HG03432 (cell line): Measurements from ENCODE around the gene DUS1L.

Source experiments
- ATAC-seq: cut with Tn5 transposase; IDR thresholded peaks from one replicate; pipeline ENCODE4 v1.9.1; 2021; ENCODE audit warnings: mild to moderate bottlenecking, moderate library complexity; ENCODE audit not compliant: unreplicated experiment

The DUS1L gene

DNA sequence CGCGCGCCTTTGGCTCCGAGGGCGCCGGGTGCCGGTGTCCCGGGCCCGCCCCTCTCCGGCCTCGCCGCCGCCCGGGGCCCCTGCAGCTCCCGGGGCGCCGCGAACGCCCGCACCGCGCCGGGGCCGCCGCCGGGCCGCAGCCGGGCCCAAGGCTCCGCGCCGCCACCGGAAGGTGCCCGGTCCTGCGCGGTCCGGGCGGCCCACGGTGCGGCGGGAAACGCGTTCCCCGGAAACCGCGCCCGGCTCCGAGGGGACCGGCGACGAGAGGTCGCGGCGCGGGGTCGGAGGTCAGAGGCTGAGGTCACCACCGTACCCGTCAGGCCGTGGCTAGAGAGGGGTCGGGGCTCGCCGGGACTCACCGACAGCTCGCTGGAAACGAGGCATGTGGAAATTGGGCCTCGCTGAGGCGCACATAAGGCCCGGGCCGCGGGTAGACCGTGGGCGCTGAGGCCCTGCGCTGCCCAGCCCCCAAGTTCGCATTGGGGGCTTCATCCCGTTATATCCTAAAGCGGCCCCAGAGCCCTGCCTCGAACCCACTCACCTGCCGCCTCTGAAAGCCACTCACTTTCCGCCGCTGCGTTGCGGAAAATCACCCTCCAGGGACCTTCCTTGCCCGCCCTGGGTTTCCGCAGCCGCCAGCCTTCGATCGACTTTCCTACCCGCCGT is at the start of gene DUS1L:
TSS of gene DUS1L (minus strand) at position 167 of the 666 bp plus-strand sequence. CDS start 745 bp downstream, outside the sequence.
- peak; percentile 80 for ATAC-seq

DNA sequence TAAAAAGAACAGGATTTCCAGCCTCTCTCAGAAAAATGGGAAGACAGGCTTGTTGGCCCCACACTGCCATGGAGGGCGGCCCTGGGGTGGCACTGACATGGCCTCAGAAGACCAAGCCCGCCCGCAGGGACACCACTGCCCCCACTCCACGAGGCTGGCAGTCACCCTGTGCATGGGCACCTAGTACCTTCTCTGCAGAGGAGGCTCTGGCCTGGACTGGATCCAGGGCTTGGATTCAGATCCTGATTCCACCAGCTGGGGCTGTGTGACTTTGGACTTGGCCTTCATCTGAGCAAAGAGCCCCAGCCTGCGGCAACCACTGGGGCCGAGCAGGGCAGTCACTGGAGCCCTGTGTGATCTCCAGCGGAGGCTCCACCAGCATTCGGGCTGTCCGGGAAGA is 49.3 kb upstream of the DUS1L start:
- ATAC-seq, result no peak

DNA sequence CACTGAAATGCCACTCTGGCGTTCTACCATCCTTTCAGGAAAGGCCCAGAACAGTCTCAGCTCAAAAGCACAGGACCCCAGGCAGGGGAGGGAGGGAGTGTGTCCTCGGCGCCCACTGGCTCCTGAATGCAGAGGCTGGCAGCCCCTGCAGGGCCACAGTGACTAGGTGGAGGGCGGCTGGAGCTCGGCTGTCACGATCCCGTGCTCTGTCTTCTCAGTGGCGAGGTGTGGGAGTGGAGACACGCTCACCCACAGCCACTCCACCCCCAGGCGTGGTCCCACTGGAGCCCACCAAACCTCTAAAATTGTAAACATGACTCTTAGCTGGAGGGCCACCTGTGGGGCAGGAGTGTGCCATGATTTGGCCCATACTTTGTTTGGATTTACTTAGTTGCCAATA is 48.8 kb upstream of the DUS1L start:
- no peak for ATAC-seq

DNA sequence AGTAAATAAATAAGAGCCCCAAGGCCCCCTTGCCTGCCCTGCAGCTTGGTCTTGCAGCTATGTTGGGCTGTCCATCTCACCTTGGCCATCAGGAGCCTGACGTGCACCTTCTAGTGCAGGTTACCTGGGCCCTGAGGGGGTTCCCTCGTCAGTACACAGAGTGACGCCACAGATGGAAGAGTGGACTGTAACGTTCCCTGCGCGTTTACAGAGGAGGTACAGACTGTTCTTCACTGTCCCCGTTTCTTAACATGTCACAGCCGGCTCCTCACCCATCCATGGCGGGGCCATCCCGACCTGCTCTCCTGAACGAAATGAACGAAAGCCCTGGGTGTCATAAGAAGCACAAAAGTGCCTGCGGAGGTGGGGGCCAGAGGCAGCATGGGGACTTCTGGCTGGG is 48.3 kb upstream of the DUS1L start:
- ATAC-seq, result no peak

DNA sequence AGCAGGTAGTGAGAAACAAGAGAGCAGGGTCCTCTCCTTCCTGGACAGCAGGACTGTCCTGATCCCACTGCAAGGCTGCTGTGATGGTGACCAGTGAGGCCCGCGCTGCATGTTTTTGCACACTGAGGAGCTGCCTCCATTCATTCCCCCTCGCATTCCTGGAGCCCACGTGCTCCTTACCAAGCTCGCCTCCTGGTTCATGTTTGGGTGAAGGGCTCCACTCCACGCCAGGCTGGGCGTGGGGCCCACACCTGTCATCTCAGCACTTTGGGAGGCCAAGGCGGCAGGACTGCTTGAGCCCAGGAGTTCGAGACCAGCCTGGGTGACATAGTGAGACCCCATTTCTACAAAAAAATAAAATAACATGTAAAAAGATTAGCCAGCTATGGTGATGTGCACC is 47.8 kb upstream of the DUS1L start:
- no peak for ATAC-seq

DNA sequence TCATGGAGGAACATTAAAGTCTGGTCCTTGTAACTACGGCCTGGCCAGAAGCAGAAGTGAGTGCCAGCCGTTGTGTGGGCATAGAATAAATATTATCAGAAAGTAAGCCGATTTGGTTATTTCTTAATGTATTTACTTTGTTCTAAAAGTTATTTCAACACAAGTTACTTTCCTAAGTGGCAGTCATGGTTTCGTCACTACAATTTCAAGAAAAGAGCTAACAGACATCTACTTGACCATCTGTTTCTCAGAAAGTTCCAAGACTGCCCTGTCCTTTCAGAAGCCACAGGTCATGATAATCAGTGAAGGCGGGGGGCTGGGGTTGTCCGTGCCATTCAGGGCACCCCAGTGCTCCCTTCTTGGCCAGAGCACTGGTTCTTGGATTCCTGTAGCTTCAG is 47.3 kb upstream of the DUS1L start:
- no peak for ATAC-seq

DNA sequence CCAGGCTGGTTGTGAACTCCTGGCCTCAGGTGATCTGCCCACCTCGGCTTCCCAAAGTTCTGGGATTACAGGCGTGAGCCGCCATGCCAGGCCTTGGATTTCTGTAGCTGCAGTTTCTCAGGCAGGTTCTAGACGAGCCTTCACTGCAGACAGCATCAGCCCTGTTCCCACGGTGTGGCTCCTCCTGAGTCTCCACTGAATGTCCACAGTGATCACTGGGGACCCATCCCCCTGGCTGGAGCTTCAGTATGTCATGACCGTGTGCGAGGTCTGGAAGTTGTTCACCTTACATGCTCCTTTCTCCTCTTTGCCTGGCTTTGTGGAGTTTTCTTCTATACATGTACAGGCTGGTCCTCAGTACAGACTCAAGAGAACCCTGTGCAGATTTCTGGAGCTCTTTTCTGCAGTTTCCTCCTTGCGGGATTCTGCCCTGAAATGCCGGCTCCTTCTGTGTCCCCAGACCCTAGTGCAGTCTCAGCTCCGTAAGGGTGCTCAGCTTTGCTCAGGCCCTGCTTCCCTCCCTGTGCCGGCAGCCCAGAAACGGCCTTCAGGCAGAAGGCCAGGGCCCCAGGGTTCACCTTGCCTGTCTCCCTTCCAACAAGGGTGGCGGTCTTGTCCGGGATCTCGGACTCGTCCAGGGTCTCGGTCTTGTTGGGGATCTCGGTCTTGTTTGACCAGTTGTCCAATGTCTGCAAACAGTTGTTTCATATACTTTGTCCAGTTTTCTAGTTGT is 46.7 kb upstream of the DUS1L start:
- no peak for ATAC-seq

DNA sequence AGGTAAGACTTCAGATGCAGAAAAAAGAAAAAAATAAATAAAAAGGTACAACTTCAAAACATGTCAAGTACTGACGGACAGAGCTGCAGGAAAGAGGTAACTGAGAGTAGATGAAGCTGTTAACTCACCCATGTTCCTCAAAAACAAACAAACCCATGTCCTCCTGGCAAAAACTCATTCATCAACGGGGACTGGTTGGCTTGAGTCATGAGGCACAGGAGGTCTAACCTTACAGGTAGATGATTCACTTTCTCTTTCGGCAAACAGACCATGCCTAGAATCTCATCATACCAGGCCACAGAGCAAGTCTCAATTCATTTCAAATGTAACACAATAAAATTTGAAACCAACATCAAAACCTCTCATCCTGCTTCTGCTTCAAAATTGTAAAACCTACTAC is 44.7 kb upstream of the DUS1L start:
- ATAC-seq, result no peak

DNA sequence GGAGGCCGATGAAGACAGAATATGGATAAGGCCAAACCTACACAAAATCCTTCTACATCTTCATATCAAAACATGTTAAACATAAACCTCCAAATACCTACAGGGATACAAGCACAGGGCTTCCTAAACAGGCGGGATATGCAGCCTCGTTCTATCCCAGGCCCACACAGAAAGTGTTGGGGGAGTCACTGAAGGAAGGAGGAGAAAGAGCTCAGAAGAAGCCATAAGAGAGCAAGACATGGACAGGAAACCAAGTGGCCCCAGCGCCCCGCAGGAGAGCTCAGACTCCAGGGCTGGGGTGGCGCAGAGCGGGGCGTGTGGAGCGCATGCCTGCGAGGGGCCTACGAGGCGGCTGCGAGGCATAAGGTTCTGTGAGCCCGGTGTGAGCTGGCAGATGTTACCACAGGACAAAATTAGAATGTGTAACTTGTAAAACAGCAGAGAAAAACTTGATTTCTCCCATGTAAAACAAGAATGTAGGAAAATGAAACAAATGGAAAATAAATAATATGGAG is 43.4 kb upstream of the DUS1L start:
- no peak for ATAC-seq

DNA sequence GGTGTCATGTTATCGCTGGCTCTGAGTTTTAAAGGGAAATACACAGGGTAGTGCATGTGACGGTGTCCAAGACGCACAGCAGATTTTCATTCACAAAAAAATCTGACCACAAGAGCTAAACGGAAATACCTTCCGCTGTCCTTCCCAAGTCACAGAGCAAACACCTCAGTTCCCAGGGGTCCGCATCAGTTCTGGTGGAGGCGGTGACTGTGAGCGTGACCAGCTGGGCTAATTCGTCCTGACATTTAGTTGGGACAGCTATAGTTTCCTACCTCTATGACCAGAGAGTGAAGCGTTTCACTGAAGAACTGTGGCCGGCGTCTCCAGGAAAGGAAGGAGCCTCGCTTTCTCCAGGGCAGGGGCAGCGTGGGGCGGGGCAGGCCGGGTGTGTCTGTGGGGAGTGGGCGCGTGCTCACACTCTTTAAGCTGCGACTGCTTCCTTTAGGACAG is 42.9 kb upstream of the DUS1L start:
- no peak for ATAC-seq

DNA sequence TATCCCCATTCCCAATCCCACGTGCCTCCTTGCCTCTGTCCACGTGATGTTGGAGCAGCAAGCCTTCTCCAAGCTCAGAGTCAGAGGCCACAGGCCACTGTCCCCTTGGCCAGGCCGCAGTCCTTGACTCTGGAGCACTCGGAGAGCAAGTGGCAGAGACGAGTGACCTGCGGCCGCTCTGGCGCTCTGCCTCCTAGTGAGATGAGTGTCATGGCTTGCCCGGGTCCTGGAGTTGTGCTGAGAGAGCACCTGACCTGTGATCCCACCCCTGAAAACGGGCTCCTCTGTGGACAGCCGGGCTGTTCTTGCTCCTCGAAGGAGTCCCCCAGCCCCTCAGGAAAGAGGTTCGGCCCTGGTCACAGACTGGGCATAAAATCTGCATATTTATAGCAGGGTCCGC is 42.4 kb upstream of the DUS1L start:
- no peak for ATAC-seq

DNA sequence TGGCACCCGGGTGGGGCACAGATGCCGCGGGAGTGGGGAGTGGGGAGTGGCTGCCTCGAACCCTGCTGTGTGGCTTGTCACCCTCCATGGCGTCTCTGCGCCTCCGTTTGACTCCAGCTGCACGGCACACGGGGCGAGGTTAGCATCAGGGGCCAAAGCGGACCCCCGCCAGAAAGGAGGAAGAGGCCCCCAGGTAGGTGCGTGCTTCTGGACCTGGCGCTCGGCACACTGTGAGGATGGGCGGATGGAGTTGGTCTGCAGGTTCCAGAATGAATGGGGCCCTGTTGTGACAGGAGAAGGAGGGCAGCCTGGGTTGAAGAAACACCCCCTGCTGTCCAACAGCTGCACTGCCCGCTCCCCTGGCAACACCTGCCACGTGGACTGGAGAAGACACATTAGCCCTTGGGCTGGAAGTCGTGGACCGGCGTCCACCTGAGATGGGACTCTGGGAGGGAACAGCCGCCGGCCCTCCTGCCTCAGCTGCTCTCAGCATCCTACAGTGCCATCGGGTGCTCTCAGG is 41.8 kb upstream of the DUS1L start:
- no peak for ATAC-seq

DNA sequence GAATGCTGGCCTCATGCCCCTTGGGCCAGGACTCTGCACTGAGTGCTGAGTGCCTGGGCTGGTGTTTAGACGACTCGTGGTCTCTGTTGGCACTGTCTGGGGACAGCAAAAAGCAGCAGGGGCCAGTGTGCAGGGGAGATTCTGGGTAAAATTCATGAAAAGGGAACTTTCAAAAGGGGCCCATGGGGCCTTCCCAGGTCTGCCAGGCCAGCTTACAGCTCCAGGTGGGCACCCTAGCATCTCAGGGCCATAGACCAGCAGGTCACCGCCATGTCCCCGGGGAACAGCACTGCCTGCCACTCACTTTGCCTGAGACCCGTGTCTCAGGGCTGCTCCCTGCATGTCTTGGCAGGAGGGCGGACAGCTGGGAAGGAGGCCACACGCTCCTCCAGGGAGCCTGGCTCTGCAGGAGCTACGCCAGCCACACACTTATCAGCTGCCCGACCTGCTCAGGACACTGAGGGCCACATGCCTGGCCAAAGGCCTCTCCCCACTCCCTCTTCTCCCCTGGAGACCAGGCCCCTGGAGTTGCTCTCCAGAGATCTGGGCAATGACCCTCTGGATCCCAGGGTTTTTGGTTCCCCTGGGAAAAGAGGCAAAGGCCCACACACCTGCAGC is 41.2 kb upstream of the DUS1L start:
- no peak for ATAC-seq

DNA sequence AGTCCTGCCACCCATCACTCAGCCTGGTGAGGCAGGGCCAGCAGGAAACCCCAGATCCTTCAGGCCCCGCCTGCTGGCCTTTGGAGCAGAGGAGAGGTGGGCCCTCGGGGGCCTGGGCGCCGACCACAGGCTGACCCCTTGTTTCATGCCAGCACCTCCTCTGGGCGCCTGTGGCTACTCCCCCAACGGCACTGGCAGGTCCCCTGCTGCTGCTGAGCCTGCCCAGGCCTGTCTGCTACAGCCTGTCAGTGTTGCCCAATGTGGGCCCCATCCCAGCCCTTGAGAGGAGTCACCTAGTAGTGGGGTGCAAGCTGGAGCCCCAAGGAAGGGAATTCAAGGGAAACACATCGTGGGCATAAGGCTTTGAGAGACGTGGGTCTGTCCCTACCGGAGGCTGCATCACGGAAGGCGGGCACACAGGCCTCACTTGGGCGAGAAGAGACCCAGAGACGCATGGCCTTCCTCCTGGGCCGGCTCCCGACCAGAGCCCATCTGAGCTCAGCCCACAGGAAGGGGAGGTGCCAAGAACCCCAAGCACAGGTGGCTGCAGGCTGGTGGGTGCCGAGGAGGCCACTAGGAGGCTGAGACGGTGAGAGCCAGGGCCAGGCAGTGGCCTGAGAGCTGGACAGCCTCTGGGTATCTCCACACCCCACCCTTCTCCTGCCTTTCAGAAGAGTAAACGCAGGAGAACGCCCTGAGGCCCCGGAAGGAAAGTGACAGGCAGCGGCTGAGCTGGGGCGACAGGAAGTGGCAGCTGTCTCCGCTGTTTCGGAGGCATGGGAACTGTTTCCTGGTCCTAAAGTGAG is 40.5 kb upstream of the DUS1L start:
- ATAC-seq, result peak; percentile 77

DNA sequence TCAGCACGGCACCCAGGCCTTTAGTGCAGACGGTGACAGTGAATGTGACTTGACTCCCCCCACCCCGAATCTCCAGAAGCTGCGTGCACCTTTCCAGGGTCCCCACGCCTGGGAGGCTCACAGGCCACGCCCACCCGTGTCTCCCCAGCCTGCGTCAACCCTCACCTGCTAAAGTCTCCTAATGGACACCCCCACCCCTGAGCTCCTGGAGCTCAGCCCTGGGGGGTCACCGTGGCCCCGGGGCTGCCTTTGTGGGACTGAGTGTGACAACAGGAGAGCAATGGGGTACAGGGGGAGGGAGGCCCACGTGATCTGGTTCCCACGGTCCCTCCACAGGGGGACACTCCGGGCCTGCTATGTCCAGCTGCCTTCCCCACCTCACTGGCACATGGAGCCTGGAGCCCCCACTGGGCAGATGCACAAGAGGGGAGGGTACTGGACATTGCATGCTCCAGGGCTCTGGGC is 39.8 kb upstream of the DUS1L start:
- no peak for ATAC-seq

DNA sequence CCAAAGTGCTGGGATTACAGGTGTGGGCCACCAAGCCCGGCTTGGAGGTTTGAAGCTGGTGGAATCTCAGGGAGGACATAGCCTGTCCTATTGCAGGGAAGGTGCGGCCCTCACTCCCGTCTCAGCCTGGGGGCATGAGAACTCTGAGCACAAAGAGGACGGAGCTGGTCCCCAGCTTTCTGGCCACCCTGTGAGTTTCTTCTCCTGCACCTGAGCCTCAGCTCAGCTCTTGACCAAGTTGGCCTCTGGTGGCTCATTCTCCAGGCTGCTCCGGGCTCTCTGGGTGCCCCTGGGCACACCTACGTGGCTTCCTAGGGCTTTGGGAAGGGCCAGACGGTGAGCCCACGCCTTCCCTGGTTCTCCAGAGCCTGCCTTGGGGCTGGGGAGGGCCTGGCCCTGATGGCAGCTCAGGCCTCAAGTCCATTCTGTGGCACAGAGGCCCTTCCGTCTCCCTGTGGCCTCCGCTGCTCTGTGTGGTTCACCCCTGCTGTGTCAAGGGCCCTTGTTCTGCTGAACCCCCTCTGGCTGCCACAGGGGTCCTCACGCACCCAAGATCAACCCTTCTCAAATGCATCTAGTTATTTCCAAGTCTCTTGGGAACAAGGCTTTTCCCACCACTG is 39.3 kb upstream of the DUS1L start:
- ATAC-seq, result no peak

DNA sequence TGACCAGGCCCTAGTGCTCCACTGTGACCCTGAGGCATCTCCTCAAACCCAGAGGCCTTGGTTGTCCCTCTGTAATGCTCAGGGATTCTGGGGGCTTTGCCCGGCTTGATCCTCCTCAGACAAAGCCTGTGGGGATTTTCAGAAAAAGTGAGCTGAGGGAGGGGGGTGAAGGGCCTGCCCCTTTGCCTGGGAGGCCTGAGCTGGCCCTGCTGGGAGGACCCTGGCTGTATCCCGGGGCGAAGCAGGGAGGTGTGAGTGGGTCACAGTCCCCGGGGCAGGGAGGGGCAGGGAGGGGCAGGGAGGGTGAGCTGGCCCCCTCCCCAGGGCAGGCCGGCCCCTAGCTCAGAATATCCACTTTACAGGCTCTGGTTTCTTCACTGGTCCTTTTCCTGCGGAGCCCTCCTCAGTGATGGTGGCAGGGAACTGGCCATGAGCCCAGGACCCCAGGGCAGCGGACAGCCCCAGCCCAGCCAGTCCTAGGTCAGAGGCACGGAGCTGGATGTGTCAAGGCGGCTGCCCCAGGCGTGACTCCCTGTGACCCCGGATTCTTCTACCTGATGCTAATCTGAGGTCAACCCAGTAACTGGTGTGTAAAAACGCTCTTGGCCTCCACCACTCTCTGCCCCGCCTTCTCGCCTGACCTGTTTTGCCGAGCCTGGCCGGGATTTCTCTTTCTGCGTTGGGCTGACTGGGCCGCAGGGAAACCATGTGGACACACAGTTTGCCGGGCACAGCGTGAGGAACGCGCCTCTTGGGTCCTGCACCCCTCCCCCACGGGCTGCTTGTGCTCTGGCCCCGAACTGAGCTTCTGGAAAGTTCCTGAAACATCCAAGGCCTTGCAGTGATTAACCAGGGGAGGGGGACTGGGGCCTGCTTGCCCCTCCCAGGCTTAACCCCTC is 38.2 kb upstream of the DUS1L start:
- ATAC-seq, result no peak

DNA sequence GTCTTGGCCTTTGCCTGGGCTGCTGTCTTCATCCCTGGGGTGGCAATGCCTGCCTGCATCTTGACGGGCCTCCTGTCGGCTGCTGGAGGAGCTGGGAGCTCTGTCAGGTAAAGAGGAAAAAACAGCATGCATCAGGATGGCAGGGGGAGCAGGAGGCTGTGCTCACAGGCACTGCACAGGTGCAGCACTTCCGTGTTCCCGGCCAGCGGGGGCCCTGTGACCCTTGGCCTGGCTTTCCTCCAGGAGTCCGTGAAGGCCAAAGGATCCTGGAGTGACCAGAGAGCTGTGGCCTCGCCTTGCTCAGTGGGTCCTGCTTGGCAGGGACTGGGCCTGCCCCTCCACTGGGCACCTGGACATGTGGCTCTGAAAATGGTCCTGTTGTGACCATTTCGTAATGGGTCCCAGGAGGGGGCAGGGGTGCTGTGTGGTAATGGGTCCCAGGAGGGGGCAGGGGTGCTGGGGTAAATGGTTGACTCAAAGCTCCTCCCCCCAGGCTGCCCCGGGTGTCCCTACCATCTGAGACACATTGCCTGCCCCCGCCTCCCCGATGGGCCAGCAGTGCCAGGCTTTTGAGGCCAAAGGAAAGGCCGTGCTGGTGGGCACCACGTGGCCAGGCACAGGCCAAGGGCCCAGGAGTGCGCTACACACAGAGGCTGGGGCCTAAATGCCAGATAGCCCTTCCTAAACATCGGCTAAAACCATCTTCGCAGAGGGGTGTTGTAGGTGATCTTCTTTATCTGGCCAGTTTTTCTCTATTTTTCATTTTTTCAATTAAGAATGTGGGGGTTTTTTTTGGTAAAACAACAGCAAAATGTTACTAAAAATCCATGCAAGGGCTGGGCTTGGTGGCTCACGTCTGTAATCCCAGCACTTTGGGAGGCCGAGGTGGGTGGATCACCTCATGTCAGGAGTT is 36.4 kb upstream of the DUS1L start:
- ATAC-seq, result no peak
